OCI-LY7 (cell line): ENCODE results near the gene DIP2A. TPM values are rescaled to one million over a fixed set of nuclear protein-coding genes. Genes with fewer than 3 reads are reported as not detected.

ENCODE experiments used
- BruUV-seq: library from RNA; stranded (reverse); fragments of 400-500 nt; replicated peaks from 2 replicates; lab custom pipeline; 2021; lab: Mats Ljungman, UMichigan
- CTCF ChIA-PET: fragments of 300-600 bp; sonication (Branson Sonifier 250); formaldehyde crosslinking; loops from one replicate; lab custom pipeline; 2022; ENCODE audit warnings: antibody characterized with exemption; ENCODE audit not compliant: unreplicated experiment; lab: Charles Lee
- POLR2A ChIA-PET: fragments of 300-600 bp; sonication (Branson Sonifier 250); formaldehyde crosslinking; loops from one replicate; lab custom pipeline; 2022; ENCODE audit warnings: antibody characterized with exemption; lab: Charles Lee
- DNase-seq: peaks from one replicate; pipeline ENCODE4 v3.0.0-alpha.2; 2015; ENCODE audit warnings: low spot score
- H2AFZ ChIP-seq: fragments of 200-600 bp; sonication (generic), shearing (Covaris generic); 2 replicates; pipeline ENCODE4 v1.6.1; 2014; ENCODE audit warnings: mild to moderate bottlenecking, antibody characterized with exemption, low read length, moderate library complexity
- H3K27ac ChIP-seq: fragments of 200-600 bp; sonication (generic); 2 replicates; pipeline ENCODE4 v1.5.1; 2014; ENCODE audit warnings: mixed run types, low read depth, mild to moderate bottlenecking, moderate library complexity, low read length, inconsistent platforms; ENCODE audit not compliant: poor library complexity, severe bottlenecking
- H3K36me3 ChIP-seq: fragments of 200-600 bp; sonication (generic); 2 replicates; pipeline ENCODE4 v1.6.1; 2014; ENCODE audit warnings: mild to moderate bottlenecking, antibody characterized with exemption, low read length, moderate library complexity, mixed read lengths; ENCODE audit not compliant: insufficient read depth
- H3K4me1 ChIP-seq: fragments of 200-600 bp; sonication (generic); 2 replicates; pipeline ENCODE4 v1.5.1; 2014; ENCODE audit warnings: mild to moderate bottlenecking, low read length; ENCODE audit not compliant: insufficient read depth, poor library complexity, severe bottlenecking
- H3K4me2 ChIP-seq: fragments of 200-600 bp; sonication (generic); 2 replicates; pipeline ENCODE4 v1.6.1; 2014; ENCODE audit warnings: mild to moderate bottlenecking, low read length
- H3K4me3 ChIP-seq: fragments of 200-600 bp; sonication (generic); 2 replicates; pipeline ENCODE4 v1.5.1; 2014; ENCODE audit warnings: mild to moderate bottlenecking, low read depth, low read length; ENCODE audit not compliant: poor library complexity, severe bottlenecking
- H3K79me2 ChIP-seq: fragments of 200-600 bp; sonication (generic); 2 replicates; pipeline ENCODE4 v1.6.1; 2016; ENCODE audit warnings: low read depth, mild to moderate bottlenecking, low read length, moderate library complexity, mixed read lengths; ENCODE audit not compliant: insufficient read depth
- H3K9me2 ChIP-seq: fragments of 200-600 bp; sonication (generic); 2 replicates; pipeline ENCODE4 v1.6.1; 2016; ENCODE audit warnings: mild to moderate bottlenecking, low read length, mixed read lengths; ENCODE audit not compliant: insufficient read depth
- H3K9me3 ChIP-seq: fragments of 200-600 bp; sonication (generic); 2 replicates; pipeline ENCODE4 v1.6.1; 2014; ENCODE audit warnings: mild to moderate bottlenecking, mixed run types, low read length, mixed read lengths
- H4K20me1 ChIP-seq: fragments of 200-600 bp; sonication (generic); 2 replicates; pipeline ENCODE4 v1.6.1; 2014; ENCODE audit warnings: mild to moderate bottlenecking, antibody characterized with exemption, low read length, moderate library complexity, mixed read lengths; ENCODE audit not compliant: insufficient read depth
- EZH2phosphoT487 ChIP-seq: fragments of 200-600 bp; sonication (generic); IDR thresholded peaks from 2 replicates; pipeline ENCODE4 v1.6.1; 2018; ENCODE audit warnings: low read depth, borderline replicate concordance, mild to moderate bottlenecking, mixed run types, antibody characterized with exemption, low read length, moderate library complexity, mixed read lengths
- intact Hi-C: fragments of 100-400 bp; cut with micrococcal nuclease; formaldehyde crosslinking; loops from one replicate; pipeline ENCODE4 v1.10.0; 2022; ENCODE audit not compliant: unreplicated experiment
- total RNA-seq, 2 experiments: library from RNA; depleted of rRNA in 1 of 2; stranded (reverse); fragments of >200 nt in 1 of 2; shearing (Covaris generic) in 1 of 2; gene quantifications; 2 replicates each; pipeline ENCODE4 v1.2.3, GENCODE V29; 2014 to 2022
- TF ChIP-seq, protein P1 (sequence below): fragments of 200-600 bp; sonication (generic); conservative IDR thresholded peaks from 2 replicates; pipeline ENCODE4 v1.5.1; 2014; ENCODE audit warnings: mild to moderate bottlenecking, antibody characterized with exemption, low read length, moderate library complexity, mixed read lengths

Gene DIP2A
- total RNA-seq, 2 experiments from 2014 or later = 27.9 to 44.7 TPM

DNA sequence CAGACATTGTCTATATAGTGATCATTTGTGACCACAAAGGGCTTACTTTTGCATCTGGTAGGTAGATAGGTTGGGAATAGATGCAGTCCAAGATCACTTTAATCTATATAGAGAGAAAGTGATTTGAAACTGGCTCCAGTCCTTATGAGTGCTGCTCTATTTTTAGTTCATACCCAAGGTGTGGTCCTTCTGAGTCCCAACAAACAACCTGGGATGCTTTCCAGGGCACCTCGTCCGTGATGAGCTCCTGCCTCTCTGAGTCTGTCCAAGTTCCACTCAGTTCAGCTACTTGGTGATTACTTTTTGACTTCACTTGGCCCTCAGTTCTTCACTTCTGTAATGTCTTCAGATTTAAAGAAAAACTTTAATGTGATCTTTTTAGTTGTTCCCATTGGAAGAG lies 20.2 kb downstream of the DIP2A start:
- H3K79me2 ChIP-seq = no peaks in the 10 kb centered on the region
- no peak overlapping the region for H3K4me3 ChIP-seq
- no peaks in the 10 kb centered on the region for H3K9me3 ChIP-seq
- peaks cover 3% of the 10 kb centered on the region; the same call in 1 of the 2 replicates for H3K36me3 ChIP-seq
- H3K4me1 ChIP-seq = no peaks in the 10 kb centered on the region
- H2AFZ ChIP-seq = no peak overlapping the region
- H3K27ac ChIP-seq = no peak overlapping the region
- CTCF ChIA-PET = no interaction called here
- intact Hi-C loops = no loop called here
- TF ChIP-seq EZH2phosphoT487 = no peak
- TF ChIP-seq, protein P1, sequence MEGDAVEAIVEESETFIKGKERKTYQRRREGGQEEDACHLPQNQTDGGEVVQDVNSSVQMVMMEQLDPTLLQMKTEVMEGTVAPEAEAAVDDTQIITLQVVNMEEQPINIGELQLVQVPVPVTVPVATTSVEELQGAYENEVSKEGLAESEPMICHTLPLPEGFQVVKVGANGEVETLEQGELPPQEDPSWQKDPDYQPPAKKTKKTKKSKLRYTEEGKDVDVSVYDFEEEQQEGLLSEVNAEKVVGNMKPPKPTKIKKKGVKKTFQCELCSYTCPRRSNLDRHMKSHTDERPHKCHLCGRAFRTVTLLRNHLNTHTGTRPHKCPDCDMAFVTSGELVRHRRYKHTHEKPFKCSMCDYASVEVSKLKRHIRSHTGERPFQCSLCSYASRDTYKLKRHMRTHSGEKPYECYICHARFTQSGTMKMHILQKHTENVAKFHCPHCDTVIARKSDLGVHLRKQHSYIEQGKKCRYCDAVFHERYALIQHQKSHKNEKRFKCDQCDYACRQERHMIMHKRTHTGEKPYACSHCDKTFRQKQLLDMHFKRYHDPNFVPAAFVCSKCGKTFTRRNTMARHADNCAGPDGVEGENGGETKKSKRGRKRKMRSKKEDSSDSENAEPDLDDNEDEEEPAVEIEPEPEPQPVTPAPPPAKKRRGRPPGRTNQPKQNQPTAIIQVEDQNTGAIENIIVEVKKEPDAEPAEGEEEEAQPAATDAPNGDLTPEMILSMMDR = no peak
- H3K9me2 ChIP-seq = no peaks in the 10 kb centered on the region
- BruUV-seq = no TSS peak
- POLR2A ChIA-PET = interaction anchor here (1.4 kb wide), 1 partner anchor 10 kb away, joined by 4 read pairs; no protein-coding TSS in a partner anchor
- DNase-seq = no peak
- H3K4me2 ChIP-seq = no peak overlapping the region
- H4K20me1 ChIP-seq = no peaks in the 10 kb centered on the region

DNA sequence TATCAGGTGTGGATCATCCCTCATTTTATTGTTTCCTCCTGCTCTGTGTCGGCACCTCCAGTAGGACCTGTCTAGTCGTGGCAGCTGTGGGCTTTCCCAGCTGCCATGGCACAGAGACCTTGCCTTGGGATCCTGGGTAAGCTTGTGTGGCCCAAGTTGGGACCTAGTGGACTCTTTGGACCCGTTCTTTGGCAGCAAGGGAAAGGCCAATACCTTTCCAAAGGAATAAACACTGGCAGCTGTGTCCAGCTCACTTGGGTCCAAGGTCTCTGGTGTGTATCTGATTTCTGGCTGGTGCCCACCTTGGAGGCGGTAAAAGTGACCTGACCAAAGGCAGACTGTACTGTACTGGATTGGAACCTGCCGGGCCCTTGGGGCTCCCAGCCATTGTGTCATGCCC lies 21.8 kb downstream of the DIP2A start:
- DNase-seq = no peak
- Histone ChIP-seq H3K9me2 (no peaks in the 10 kb centered on the region), H3K9me3 (no peaks in the 10 kb centered on the region), H3K4me2 (no peak overlapping the region), H3K4me3 (no peak overlapping the region), H4K20me1 (no peaks in the 10 kb centered on the region), H3K27ac (no peak overlapping the region), H3K4me1 (no peaks in the 10 kb centered on the region), H2AFZ (no peak overlapping the region), H3K79me2 (no peaks in the 10 kb centered on the region), H3K36me3 (peaks cover 10% of the 10 kb centered on the region)
- TF ChIP-seq, protein P1 = no peak
- TF ChIP-seq EZH2phosphoT487 = no peak
- intact Hi-C loops = no loop called here
- POLR2A ChIA-PET = no interaction called here
- BruUV-seq = no TSS peak
- CTCF ChIA-PET = no interaction called here

DNA sequence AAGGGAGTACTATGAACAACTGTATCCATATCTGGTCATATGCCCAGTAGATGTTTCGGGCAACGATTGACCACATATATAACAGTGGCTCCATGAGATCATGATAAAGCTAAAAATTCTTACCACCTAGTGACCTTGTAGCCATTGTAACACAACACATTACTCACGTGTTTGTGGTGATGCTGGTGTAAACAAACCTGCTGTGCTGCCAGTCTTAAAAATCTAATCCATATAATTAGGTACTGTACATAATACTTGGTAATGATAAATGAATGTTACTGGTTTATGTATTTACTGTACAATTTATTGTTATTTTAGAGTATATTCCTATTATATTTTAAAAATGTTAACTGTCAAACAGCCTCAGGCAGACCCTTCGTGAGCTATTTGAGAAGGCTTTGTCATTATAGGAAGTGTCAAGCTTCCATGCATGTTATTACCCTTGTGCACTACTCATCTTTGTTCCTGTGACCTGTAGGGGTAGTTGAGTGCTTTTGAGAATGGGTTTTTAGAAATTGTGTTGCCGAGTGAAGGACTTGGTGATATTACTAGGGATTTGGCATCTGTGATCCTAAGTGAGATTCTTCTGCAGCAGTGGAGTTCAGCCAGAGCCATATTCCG lies 23.6 kb downstream of the DIP2A start:
- Histone ChIP-seq H3K4me3 (no peak overlapping the region), H3K36me3 (peaks cover 9% of the 10 kb centered on the region; the same call in 1 of the 2 replicates), H3K79me2 (no peaks in the 10 kb centered on the region), H3K27ac (no peak overlapping the region), H3K4me2 (no peak overlapping the region), H4K20me1 (no peaks in the 10 kb centered on the region), H2AFZ (no peak overlapping the region), H3K4me1 (no peaks in the 10 kb centered on the region), H3K9me3 (no peaks in the 10 kb centered on the region), H3K9me2 (no peaks in the 10 kb centered on the region)
- intact Hi-C loops = no loop called here
- no TSS peak for BruUV-seq
- no peak for TF ChIP-seq EZH2phosphoT487
- TF ChIP-seq, protein P1 = no peak
- POLR2A ChIA-PET = no interaction called here
- DNase-seq = no peak
- CTCF ChIA-PET = no interaction called here
